ENCODE measurements around the gene DSE.

The DSE gene

DNA sequence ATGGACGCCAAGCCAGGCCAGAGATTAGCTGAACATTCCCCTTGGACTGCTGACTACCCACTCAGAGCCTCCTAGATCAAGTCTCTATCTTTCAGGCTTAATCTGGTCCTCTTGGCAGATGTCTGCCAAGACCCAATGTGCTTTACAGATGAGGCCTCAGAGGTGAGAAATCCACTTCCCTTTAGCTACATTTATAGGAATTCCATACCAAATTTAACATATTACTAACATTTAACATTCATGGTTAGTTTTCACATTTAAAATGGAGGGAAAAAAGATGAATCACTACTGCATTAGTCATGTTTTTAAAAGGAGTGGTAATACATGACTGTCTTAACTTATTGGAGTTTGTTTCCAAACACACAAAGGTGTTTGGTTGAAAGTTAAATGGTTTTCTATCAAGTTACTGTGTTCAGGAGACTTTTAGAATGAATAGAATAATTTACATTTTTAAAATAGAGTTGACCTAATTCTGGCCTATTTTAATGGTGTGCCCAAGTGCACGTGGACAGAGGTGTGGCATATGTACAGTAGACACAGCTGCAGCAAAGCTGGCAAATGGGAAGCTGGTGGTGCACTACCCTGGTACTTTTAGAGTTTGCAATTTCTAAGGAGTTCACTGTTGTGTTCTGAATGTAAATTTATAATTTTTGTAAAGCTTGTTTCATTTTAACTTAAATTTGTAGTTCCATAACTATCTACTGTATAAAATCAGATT lies 48.5 kb downstream of the DSE start:
- no peak for DNase-seq

DNA sequence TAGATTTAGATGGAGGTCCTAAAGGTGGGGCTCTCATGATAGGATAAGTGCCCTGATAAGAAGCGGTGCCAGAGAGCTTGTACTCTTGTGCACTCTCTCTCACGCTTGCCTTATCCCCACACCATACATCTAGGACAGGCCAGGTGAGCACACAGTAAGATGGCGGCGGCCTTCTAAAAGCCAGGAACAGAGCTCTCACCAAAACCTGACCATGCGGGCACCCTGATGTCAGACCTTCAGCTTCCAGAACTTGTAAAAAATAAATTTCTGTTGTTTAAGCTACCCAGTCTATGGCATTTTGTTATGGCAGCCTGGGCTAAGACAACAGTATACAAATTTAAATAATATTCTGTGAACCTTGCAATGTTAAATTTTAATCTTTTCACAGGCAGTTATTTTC lies 49.6 kb downstream of the DSE start:
- no peak for DNase-seq

DNA sequence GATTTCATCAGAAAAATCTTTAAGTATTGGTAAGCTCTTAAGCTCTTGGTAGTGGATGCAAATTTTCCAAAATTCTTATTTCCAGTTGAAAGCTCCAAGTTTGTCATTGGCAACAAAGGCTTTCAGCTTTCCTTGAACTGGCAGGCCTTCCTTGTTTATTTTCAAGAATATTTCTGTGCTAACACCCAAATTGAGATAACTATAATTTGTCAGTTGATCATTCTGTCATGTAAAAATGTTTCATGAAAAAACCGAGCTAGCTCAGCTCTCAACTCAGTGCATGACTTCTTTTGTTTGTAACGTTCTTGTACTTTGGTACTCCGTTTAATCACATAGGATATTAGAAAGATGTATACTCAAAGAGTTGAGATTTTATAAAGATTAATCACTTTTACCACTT lies 51.5 kb downstream of the DSE start:
- no peak for DNase-seq

DNA sequence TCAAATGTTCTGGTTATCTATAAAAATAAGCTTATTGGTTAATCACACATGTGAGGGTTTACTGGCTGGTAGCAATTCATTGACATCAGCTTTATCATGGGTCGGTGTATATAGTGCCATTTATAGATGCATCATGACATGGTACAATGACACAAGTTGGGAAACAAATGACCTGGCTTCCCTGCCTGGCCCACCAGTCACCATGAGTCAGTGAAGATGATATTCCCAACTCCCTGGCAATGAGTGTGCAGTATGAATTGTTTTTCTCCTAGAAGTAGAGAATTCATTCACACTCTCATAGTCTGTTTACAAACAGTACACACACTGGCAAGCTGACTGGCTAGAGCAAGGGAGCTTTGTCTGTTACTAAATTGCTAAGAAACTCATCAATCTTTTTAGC lies 53.3 kb downstream of the DSE start:
- DNase-seq: no peak

DNA sequence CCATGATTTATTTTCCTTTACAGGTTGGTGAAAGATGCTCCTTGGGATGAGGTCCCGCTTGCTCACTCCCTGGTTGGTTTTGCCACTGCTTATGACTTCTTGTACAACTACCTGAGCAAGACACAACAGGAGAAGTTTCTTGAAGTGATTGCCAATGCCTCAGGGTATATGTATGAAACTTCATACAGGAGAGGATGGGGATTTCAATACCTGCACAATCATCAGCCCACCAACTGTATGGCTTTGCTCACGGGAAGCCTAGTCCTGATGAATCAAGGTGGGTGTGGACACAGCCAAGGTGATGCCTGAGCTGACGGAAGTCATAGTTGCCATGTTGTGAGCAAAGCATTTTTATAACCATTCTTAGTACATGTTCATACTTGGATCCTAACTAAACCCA lies 55.8 kb downstream of the DSE start:
- DNase-seq: no peak

DNA sequence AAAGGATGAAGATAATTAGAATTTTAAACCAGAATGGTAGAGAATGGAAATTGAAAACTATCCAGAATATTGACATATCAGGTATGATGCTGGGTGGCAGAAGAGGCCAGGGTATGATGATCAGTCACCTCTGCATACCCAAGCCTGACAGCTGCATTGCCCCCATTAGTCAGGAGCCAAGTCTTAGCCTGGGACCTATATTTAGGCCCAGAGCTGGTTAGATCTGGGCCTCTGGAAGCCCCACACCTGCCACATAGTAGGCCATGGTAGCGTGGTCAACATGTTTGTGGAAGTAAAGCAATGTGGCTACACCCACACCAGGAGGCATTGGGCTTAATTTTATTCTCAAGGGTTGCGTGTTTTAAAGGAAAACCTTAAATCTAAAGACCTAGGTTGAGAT lies 58.4 kb downstream of the DSE start:
- DNase-seq: no peak

DNA sequence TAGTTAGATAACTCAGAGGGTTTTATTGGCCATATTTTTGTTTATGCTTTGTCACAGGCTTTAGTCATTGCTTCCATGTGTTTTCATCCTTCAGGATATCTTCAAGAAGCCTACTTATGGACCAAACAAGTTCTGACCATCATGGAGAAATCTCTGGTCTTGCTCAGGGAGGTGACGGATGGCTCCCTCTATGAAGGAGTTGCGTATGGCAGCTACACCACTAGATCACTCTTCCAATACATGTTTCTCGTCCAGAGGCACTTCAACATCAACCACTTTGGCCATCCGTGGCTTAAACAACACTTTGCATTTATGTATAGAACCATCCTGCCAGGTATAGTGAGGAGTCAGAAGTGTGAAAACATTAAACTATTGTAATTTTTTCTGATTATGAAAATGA lies 60.1 kb downstream of the DSE start:
- no peak for DNase-seq

DNA sequence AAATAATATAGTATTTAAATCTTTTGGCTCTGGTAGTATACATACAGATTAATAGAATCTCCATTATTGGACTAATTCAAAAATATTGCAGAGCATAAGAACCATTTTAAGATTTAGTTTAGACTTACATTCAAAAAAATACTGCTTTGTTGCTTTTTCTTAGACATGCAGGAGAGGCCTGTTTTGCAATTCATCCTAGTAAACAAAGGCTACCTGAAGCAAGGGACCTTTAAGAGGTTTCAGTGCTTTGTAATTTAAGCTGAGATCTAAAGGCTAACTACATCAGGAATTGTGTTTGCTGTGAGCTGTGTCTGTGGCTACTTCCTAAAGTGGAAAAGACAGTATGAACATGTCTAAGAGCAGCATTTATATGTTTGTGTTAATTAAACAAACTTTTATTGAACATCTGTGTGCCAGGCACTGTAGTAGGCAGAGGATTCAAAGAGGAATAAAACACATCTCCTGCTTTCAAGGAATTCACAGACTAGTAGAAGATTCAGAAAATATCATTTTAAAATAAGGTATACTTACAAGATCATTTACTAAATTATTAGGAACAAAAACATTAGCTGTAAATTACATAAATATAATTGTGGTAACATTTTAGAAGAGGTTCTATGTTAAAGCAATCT lies 61.3 kb downstream of the DSE start:
- DNase-seq: no peak

DNA sequence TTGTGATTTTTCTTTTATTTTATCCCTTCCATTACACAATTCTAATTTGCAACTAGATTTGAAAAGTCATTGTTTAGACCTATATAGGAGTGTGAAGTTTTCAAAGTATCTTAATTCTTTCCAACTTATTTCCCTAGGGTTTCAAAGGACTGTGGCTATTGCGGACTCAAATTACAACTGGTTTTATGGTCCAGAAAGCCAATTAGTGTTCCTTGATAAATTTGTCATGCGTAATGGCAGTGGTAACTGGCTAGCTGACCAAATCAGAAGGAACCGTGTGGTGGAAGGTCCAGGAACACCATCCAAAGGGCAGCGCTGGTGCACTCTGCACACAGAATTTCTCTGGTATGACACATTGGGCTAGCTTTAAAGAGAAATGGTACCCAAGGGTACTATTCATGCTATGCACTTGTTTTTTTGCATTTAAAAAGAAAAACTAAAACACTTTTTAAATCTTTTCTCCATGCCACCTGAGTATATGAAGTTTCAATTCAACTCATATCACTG lies 62.5 kb downstream of the DSE start:
- no peak for DNase-seq

DNA sequence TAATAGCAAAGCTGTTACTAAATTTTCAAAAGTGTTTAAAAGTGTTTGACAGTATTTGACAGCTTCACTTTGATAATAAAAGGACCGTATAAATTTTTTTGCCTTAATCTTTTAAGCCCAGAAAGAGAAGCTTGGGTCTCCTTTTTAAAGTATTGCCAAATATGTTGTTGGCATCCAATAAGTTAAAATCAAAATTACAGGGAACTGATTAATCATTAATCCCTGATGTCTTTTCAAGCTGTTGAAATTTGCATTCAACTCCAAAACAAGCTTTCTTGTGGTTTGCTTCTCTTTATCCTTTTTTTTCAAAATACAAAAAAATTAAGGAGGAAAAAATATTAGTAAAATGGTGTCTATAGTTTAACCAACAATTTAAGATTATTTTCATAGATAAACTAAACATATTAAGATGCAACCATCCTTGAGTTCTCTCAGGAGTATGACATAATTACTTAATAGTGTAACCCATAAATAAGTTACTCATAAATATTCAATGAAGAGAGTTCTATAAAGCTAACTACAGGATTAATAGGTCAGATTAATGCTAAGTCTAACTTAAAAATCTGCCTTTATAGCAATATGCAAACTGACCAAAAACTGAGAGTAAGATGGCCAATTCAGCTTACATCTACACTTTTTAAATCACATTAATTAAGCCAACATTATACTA lies 63.4 kb downstream of the DSE start:
- DNase-seq: no peak

DNA sequence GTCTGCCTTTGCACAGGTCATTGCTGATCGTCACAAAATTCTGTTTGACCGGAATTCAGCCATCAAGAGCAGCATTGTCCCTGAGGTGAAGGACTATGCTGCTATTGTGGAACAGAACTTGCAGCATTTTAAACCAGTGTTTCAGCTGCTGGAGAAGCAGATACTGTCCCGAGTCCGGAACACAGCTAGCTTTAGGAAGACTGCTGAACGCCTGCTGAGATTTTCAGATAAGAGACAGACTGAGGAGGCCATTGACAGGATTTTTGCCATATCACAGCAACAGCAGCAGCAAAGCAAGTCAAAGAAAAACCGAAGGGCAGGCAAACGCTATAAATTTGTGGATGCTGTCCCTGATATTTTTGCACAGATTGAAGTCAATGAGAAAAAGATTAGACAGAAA lies 65.8 kb downstream of the DSE start:
- no peak for DNase-seq

DNA sequence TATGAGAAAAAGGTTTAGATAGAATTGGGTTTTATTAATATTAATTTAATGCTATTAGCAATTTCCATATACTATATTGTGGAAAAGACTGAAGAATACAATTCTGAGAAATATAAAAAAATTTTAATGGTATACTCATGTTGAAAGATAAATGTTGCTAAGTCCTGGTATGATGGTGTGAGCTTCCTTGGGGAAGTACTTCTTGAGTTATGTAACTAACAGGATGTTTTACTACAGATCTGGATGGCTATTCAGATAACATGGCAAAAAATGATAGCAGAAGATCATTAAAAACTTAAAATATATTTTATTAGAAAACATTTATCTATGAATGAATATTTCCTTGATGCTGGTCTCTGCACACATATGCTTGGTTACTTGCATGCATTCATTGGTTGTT lies 66.9 kb downstream of the DSE start:
- no peak for DNase-seq

DNA sequence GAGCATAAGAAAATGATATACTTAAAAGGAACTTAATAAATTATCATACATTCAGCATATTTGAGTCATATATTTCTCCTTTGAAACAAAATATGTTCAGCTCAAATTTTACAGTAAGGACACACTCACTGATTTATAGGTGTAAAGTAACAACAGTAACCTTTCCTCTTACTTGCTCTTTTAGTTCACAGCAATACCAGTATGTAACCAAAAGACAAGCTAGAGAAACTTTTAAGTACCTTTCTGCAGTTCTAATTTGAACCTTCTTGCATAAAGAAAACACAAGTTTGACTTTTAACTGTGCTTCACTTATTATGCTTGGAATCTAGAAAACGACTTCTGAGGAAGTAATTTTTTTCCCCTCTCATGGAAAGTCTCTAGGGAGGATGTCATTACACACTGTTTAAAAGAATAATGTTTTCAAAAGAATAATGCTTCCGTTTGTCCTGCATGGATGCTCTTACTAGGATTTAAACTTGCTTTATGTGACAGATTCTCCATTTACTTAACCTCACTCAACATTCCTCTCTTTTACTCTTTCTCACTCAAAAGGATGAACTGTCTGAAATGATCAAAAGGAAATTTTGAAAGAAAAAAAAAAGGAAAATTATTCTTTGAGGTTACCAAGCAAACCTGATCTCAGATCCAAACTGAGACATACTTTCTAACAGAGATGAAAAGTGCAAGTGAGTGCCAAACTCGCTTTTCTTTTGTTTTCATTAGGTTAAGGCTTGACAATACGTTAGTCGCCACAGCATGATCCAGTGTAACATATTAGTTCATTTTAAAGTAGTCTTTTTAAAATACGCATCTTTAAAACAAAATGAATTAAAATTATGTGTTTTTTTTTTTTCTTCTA lies 68.1 kb downstream of the DSE start:
- DNase-seq: no peak

DNA sequence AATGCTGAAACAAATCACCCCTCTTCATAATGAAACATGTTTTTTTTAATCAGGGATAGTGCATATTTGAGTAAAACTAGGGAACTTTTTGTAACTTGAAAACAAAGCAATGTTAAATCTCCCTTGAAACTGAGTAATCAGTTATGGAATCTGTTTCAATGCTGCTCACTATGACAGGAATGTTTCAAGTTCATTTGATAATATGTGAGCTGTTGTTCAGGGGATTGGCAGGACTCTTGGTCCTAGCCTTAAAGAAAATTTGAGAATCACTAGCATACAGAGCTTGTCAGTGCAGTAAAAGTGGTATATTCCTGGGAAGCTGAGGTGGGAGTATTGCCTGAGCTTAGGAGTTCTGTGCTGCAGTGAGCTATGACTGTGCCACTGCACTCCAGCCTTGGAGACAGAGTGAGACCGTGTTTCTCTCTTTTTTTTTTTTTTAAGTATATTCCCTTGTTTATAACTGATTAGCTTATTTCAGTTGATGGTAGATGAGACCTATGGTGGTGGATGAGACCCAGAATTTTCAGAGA lies 68.8 kb downstream of the DSE start:
- DNase-seq: no peak

DNA sequence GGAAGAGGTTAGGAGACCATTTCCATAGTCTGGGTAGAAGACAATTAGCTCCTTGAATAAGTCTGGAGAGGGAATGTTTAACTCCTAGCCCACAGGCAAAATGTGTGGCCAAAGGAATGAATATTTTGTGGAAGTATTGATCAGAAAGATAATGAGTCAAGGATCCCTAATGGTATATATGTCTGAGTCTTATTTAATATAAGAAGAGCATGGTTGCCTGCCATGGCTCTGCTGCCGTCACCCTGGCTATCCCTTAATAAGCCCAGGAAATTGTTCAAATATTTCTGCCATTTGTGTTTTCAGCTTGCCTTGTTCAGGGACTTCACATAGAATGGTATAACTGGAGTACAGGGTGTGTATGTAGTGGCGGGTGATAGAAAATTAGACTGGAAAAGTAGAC lies 72.4 kb downstream of the DSE start:
- DNase-seq: no peak

DNA sequence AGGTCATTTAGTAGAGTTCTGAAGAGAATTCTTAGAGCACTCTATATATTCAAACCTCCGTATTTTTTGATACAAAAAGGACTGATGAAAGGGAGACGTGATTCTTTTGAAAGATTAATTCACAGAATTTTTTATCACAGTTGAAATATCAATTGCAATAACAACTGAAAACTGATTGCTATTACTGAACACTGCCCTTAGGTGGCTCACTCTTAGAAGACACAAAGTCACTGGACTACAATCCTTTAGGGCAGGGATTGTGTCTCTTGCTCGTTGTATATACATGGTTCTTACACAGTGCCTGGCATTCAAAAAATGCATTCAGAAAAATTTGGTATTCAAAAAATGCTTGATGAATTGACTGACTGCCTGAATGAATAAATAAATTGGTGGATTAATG lies 73.3 kb downstream of the DSE start:
- DNase-seq: no peak

DNA sequence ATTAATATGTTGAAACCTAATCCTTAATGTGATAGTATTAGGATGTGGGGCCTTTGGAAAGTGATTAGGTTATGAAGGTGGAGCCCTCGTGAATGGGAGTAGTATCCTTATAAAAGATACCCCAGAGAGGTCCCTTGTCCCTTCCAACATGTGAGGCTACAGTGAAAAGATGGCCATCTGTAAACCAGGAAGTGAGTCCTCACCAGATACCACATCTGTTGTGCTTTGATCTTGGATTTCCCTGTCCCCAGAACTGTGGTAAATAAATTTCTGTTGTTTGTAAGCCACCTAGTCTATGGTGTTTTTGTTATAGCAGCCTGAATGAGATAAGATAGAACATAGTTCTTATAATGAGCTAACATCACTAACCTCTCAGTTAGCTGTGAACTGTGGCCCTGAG lies 73.8 kb downstream of the DSE start:
- no peak for DNase-seq

DNA sequence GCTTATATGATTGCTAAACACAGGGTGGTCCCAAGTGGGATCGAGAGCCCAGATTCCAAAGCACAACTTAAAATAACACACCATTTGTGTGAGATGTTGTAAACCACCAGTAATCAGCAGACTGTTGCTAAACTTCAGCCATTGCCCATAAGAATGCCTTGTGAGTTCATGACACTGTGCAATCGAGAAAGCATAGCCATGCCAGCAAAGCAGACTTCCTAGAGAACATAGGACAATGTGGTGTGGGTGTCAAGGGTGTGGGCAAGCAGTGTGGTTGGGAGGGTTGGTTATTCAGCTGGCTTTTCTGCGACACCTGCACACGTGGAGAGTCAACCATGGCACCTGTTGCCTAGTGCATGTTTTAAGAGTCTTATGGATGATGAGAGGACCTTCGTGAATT lies 74.4 kb downstream of the DSE start:
- no peak for DNase-seq

DNA sequence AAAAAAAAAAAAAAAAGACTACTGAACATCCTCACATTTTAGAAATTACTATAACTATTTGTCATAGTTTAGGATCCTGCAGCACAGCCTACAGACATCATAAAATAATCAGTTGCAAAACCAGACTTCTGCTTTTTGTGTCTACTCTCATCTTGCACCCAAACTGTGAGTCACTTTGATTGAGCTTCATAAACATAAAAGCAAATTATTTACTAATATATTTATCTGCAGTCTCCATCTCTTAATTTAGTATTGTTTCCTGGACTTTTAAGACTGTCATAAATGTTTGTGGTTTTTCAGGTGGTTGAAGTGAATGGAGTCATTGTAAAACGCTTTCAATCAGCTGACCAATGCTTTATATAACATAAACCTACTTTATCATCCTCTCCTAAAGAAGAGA lies 75.7 kb downstream of the DSE start:
- no peak for DNase-seq

DNA sequence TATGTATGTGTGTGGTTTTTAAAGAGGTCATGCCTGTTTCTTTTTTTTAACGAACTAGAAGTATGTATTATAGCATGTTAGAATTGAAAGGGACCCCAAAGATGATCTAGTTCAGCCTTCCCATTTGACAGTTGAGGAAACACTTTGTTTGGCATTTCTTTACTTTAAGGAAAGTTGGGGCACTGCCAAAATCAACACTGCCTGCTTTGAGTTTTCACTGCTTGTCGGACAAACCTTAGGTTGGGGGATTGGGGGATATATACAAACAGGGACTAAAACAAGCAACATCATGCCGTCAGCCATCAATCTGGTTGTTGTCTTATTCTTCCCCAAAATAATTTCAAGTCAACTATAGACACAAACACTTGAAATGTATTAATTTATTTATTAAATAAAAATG lies 76.3 kb downstream of the DSE start:
- no peak for DNase-seq

DNA sequence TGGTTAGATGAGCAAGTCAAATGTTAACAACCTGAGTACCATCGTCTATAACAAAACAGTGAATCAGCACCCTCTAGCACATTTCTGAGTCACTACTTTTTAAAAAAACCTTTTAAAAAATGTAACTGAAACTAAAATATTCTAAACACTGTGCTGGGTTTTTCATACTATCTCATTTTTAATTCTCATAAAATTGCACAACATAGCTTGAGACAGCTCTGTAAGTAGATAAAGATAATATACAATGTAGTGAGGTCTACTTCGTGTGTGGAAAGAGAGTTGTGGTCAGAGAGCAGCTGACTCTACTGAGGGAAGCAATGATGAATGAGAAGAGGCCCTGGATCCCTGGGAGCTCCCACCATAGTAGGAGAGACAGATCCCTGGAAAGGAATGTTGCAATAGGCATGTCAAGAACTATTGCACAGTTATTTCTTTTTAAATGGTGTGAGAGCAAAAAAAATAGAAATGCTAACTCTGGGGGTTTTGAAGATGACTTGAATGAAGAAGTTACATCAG lies 76.8 kb downstream of the DSE start:
- no peak for DNase-seq

DNA sequence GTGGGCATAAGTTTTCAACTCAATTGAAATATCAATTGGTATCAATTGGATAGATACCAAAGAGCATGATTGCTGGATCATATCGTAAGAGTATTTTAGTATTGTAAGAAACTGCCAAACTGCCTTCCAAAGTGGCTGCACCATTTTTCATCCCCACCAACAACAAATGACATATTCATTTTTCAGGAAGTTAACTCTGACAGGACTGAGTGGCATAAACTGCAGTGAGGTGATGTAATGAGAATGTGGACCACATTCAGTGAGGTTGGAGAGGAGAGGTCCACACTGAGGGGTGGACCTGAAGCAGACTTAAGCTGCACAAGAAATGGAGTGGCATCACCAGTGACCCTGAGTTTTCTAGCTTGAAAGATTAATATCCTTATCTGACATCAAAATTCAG lies 78.8 kb downstream of the DSE start:
- DNase-seq: no peak

DNA sequence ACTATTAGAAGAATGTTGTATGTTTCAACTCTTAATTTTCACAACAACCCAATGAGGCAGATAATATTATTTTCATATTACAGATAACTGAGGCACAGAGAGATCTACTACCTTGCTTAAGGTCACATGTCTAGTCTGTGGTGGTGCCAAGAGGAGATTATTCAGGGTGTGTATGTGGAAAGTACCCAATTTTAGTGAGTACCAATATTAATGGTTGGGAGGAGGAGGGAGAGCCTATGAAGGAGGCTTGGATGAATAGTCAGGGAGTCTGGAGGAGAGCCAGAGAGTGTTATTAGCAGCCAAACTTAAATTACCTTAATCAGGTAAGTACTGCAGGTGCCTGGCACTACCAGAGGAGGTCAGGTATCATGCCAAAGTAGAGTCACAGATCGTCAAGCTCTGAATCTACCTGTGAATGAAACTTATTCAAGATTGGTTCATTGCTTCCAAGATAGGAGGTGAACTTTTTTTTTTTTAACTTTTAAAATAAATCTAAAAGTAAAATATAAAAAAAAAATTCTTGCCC lies 79.5 kb downstream of the DSE start:
- DNase-seq: no peak
